Right lobe of liver (tissue), 6 donors: ENCODE results near the gene CERT1. TPM values are rescaled to one million over a fixed set of nuclear protein-coding genes. Genes with fewer than 3 reads are reported as not detected.

Experiments used
- ATAC-seq, 4 donors: fragments of 200-7000 bp; cut with Tn5 transposase; one replicate each; pipeline ENCODE4 v1.9.1; 2020; ENCODE audit warnings: mild to moderate bottlenecking in 4 of 4, moderate library complexity in 4 of 4
- DNase-seq, 3 donors: peaks; one replicate each; pipeline ENCODE4 v3.0.0-alpha.2; 2020
- H3K27ac ChIP-seq, 3 donors: fragments of 200-600 bp; one replicate each; pipeline ENCODE4 v1.8.0; 2022
- H3K27me3 ChIP-seq, 2 donors: fragments of 200-600 bp; one replicate each; pipeline ENCODE4 v1.8.0; 2022
- H3K36me3 ChIP-seq, 4 donors: fragments of 200-600 bp; sonication (generic) in 1 of 4; one replicate each; pipeline versions ENCODE4 v1.5.1 to v1.8.0; 2017 to 2022; ENCODE audit warnings: control low read depth in 1 of 4
- H3K4me1 ChIP-seq, 4 donors: fragments of 200-600 bp; sonication (generic) in 1 of 4; one replicate each; pipeline versions ENCODE4 v1.5.1 to v1.8.0; 2017 to 2022; ENCODE audit warnings: control low read depth in 1 of 4
- H3K4me3 ChIP-seq, 3 donors: fragments of 200-600 bp; one replicate each; pipeline ENCODE4 v1.8.0; 2022
- H3K9me3 ChIP-seq, 4 donors: fragments of 200-600 bp; sonication (generic) in 1 of 4; one replicate each; pipeline versions ENCODE4 v1.5.1 to v1.8.0; 2017 to 2022; ENCODE audit warnings: control low read depth in 1 of 4
- CTCF ChIP-seq, 4 donors: fragments of 200-600 bp in 3 of 4; fragments of 450-650 bp in 1 of 4; IDR thresholded peaks; one replicate each; pipeline versions ENCODE4 v1.5.1 to v1.8.0; 2016 to 2022; ENCODE audit warnings: antibody characterized with exemption in 4 of 4, mild to moderate bottlenecking in 2 of 4
- POLR2A ChIP-seq: fragments of 450-650 bp; IDR thresholded peaks from one replicate; pipeline ENCODE4 v1.6.1; 2017; ENCODE audit warnings: antibody characterized with exemption, mild to moderate bottlenecking
- WGBS: methylation state at CpG from one replicate; pipeline ENCODE4 v1.1.6; 2018; ENCODE audit warnings: low coverage, low lambda C conversion rate; ENCODE audit not compliant: insufficient coverage; ENCODE audit errors: missing lambda C conversion rate; 5-methylcytosine and 5-hydroxymethylcytosine counted together
- intact Hi-C, 2 donors: fragments of 100-400 bp; cut with DNase I; formaldehyde crosslinking; loops; one replicate each; pipeline versions ENCODE4 v1.11.2 to v1.14.1; 2022
- total RNA-seq, 6 experiments: library from RNA; depleted of rRNA in 2 of 6; stranded (reverse); fragments of >200 nt in 2 of 6; fragmentation: NEBNext Ultra II Directional in 3 of 6; extraction: Animal tissue kit (Norgen Biotek cat#: 25700) in 3 of 6; gene quantifications; one replicate each; pipeline versions ENCODE4 v1.1.0 to v1.2.4, GENCODE V29; 2016 to 2023
- donor health status: DM: no; HTN: yes; CAD: no.
- donor health status: DM: no; HTN: no; CAD: no.
- donor health status: DM: no; HTN: no; CAD: no.
- donor health status: DM: no; HTN: yes; CAD: no.
- donor health status: DM: no; HTN: yes; CAD: no.

CERT1 gene
- total RNA-seq, 6 experiments from 2014 or later: 14.6 to 25.5 (median 19.7) TPM

GRCh38 chr5:75546830-75547229 is 35.4 kb upstream of the CERT1 start:
- TF ChIP-seq POLR2A (no peak), CTCF (IDR thresholded peaks at IDR 0.05) (no peak)
- DNase-seq (no peak), ATAC-seq (no peak)
- no peaks in the 10 kb centered on the region for H3K9me3 ChIP-seq
- H3K27ac ChIP-seq: no peak overlapping the region
- no peaks in the 10 kb centered on the region for H3K27me3 ChIP-seq
- H3K4me3 ChIP-seq: no peak overlapping the region
- WGBS: 94% methylated on average over 6 of the region's 6 CpGs
- H3K36me3 ChIP-seq: no peaks in the 10 kb centered on the region
- H3K4me1 ChIP-seq: no peaks in the 10 kb centered on the region
- intact Hi-C loops: no loop called here

GRCh38 chr5:75545131-75545530 is 33.7 kb upstream of the CERT1 start:
- H3K4me3 ChIP-seq: no peak overlapping the region
- no peak for TF ChIP-seq POLR2A
- no peak for TF ChIP-seq CTCF (IDR thresholded peaks at IDR 0.05)
- intact Hi-C loops: no loop called here
- no peaks in the 10 kb centered on the region for H3K27me3 ChIP-seq
- DNase-seq: no peak
- H3K4me1 ChIP-seq: no peaks in the 10 kb centered on the region
- ATAC-seq: no peak
- H3K9me3 ChIP-seq: no peaks in the 10 kb centered on the region
- no peak overlapping the region for H3K27ac ChIP-seq
- WGBS: 88% methylated on average over 2 of the region's 2 CpGs
- no peaks in the 10 kb centered on the region for H3K36me3 ChIP-seq

- intact Hi-C loops: no loop called here
- H3K36me3 ChIP-seq: no peaks in the 10 kb centered on the region
- H3K27me3 ChIP-seq: no peaks in the 10 kb centered on the region
- H3K4me3 ChIP-seq: no peak overlapping the region
- H3K9me3 ChIP-seq: no peaks in the 10 kb centered on the region
- WGBS: 72% methylated on average over 1 of the region's 1 CpG
- H3K27ac ChIP-seq: no peak overlapping the region
- ATAC-seq: no peak
- TF ChIP-seq CTCF (IDR thresholded peaks at IDR 0.05): no peak
- TF ChIP-seq POLR2A: no peak
- H3K4me1 ChIP-seq: no peaks in the 10 kb centered on the region
- no peak for DNase-seq
Observed at GRCh38 chr5:75538211-75538610, 26.8 kb upstream of the CERT1 start.

- no CpG with 5 or more reads among the region's 6 CpGs for WGBS
- peak; percentile 48 to 82 (median 66) for ATAC-seq
Observed at GRCh38 chr5:75536694-75537360, 25.4 kb upstream of the CERT1 start.

More at GRCh38 chr5:75536694-75537360, 25.4 kb upstream of the CERT1 start:
- TF ChIP-seq POLR2A (no peak), CTCF (IDR thresholded peaks at IDR 0.05) (no peak)
- intact Hi-C loops: no loop called here
- Histone ChIP-seq H3K4me1 (no peaks in the 10 kb centered on the region), H3K27ac (no peak overlapping the region), H3K4me3 (no peak overlapping the region), H3K27me3 (no peaks in the 10 kb centered on the region), H3K36me3 (no peaks in the 10 kb centered on the region), H3K9me3 (no peaks in the 10 kb centered on the region)
- peak in 1 of 3 donors; percentile 47 for DNase-seq
